H1 (cell line): ENCODE results near the gene ROS1.

Experiments
- CEBPB ChIP-seq: IDR thresholded peaks from 2 replicates; pipeline ENCODE4 v1.6.1; 2012; ENCODE audit warnings: low read depth, low read length
- JUND ChIP-seq: IDR thresholded peaks from 2 replicates; pipeline ENCODE4 v1.6.1; 2011; ENCODE audit warnings: mild to moderate bottlenecking, improper control_type of control experiment, low read length
- RFX5 ChIP-seq: IDR thresholded peaks from 2 replicates; pipeline ENCODE4 v1.6.1; 2011; ENCODE audit warnings: low read depth, low read length, improper control_type of control experiment, borderline replicate concordance
- TAF1 ChIP-seq: IDR thresholded peaks from 2 replicates; pipeline ENCODE4 v1.6.1; 2011; ENCODE audit warnings: mild to moderate bottlenecking, low read depth, low read length

DNA sequence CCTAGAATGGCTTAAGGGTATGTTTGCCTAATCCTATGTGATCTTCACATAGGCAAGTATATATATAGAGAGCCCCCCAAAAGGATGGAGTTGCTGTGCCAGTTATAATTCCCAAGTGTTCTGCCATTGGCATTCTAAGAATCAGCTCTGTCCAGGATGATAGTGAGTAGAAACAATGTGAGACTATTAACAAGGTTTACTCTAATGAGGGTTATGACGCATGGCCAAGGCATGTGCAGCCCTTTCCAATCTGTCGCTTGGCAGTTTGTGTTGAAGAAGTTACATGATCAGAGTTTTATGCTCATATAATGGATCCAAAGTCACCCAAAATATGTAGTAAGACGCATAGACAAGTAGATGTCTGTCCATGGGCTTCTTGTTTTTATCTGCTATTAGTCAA, 126.8 kb downstream of the ROS1 start:
- no peak for TF ChIP-seq JUND
- TF ChIP-seq CEBPB: no peak
- TF ChIP-seq TAF1: no peak
- no peak for TF ChIP-seq RFX5
